Smooth muscle cell (in vitro differentiated cells): ENCODE measurements around the gene PCP4. TPM values are rescaled to one million over a fixed set of nuclear protein-coding genes. Genes with fewer than 3 reads are reported as not detected.

Experiments used
- DNase-seq: peaks from one replicate; lab custom pipeline; 2025; ENCODE audit not compliant: unreplicated experiment; lab: John Stamatoyannopoulos, UW
- H2AFZ ChIP-seq: fragments of 200-600 bp; sonication (generic); 2 replicates; pipeline ENCODE4 v1.6.0; 2016; ENCODE audit warnings: antibody characterized with exemption, low read depth, mild to moderate bottlenecking
- H3F3A ChIP-seq: fragments of 200-600 bp; sonication (generic); 2 replicates; pipeline ENCODE4 v1.6.0; 2017; ENCODE audit warnings: antibody characterized with exemption, low read depth
- H3K27ac ChIP-seq: fragments of 200-600 bp; sonication (generic); 2 replicates; pipeline ENCODE4 v1.5.1; 2016; ENCODE audit warnings: low read depth, mild to moderate bottlenecking
- H3K27me3 ChIP-seq: fragments of 200-600 bp; sonication (generic); 2 replicates; pipeline ENCODE4 v1.6.1; 2016; ENCODE audit warnings: low read depth, mild to moderate bottlenecking
- H3K36me3 ChIP-seq: fragments of 200-600 bp; sonication (generic); 2 replicates; pipeline ENCODE4 v1.5.1; 2016; ENCODE audit warnings: low read depth
- H3K4me1 ChIP-seq: fragments of 200-600 bp; sonication (generic); 2 replicates; pipeline ENCODE4 v1.5.1; 2016; ENCODE audit warnings: low read depth
- H3K4me2 ChIP-seq: fragments of 200-600 bp; sonication (generic); 2 replicates; pipeline ENCODE4 v1.6.0; 2016; ENCODE audit warnings: mild to moderate bottlenecking
- H3K4me3 ChIP-seq: fragments of 200-600 bp; sonication (generic); 2 replicates; pipeline ENCODE4 v1.5.1; 2016; ENCODE audit warnings: mild to moderate bottlenecking
- H3K79me2 ChIP-seq: fragments of 200-600 bp; sonication (generic); 2 replicates; pipeline ENCODE4 v1.6.0; 2016; ENCODE audit warnings: low read depth, mild to moderate bottlenecking
- H3K9ac ChIP-seq: fragments of 200-600 bp; sonication (generic); 2 replicates; pipeline ENCODE4 v1.6.0; 2016; ENCODE audit warnings: low read depth
- H3K9me3 ChIP-seq: fragments of 200-600 bp; sonication (generic); replicated peaks from 2 replicates; pipeline ENCODE4 v1.5.1; 2016; ENCODE audit warnings: low read depth
- H4K20me1 ChIP-seq: fragments of 200-600 bp; sonication (generic); 2 replicates; pipeline ENCODE4 v1.6.0; 2016; ENCODE audit warnings: low read depth
- WGBS: methylation state at CpG from one replicate; pipeline ENCODE4 v1.1.7; 2016; ENCODE audit warnings: low lambda C conversion rate; 5-methylcytosine and 5-hydroxymethylcytosine counted together
- polyA plus RNA-seq: library from polyadenylated mRNA; unstranded; fragments of >200 nt; fragmentation: Nextera tagmentation; extraction: Ambion mirVana; gene quantifications from 2 replicates; pipeline ENCODE4 v1.2.1, GENCODE V29; 2016
- total RNA-seq: library from RNA; depleted of rRNA; stranded (reverse); fragments of >200 nt; gene quantifications from 2 replicates; pipeline ENCODE4 v1.2.3, GENCODE V29; 2014
- TF ChIP-seq, protein P1 (sequence below): fragments of 200-600 bp; sonication (generic); IDR thresholded peaks from 2 replicates; pipeline ENCODE4 v1.5.1; 2017; ENCODE audit warnings: borderline replicate concordance, mild to moderate bottlenecking, antibody characterized with exemption; ENCODE audit not compliant: insufficient read depth, poor library complexity, severe bottlenecking

Gene PCP4
- total and polyA plus RNA-seq, 2 experiments from 2014 or later: not detected

- Histone ChIP-seq H4K20me1 (no peaks in the 10 kb centered on the region), H3K4me3 (no peak overlapping the region), H3K4me2 (no peak overlapping the region), H3K4me1 (no peaks in the 10 kb centered on the region), H3K36me3 (no peaks in the 10 kb centered on the region), H3K27ac (no peak overlapping the region), H3K79me2 (no peaks in the 10 kb centered on the region), H3K27me3 (no peaks in the 10 kb centered on the region), H3K9me3 (no peaks in the 10 kb centered on the region), H3F3A (no peaks in the 10 kb centered on the region), H3K9ac (no peak overlapping the region), H2AFZ (no peak overlapping the region)
- DNase-seq: no peak
- TF ChIP-seq, protein P1, sequence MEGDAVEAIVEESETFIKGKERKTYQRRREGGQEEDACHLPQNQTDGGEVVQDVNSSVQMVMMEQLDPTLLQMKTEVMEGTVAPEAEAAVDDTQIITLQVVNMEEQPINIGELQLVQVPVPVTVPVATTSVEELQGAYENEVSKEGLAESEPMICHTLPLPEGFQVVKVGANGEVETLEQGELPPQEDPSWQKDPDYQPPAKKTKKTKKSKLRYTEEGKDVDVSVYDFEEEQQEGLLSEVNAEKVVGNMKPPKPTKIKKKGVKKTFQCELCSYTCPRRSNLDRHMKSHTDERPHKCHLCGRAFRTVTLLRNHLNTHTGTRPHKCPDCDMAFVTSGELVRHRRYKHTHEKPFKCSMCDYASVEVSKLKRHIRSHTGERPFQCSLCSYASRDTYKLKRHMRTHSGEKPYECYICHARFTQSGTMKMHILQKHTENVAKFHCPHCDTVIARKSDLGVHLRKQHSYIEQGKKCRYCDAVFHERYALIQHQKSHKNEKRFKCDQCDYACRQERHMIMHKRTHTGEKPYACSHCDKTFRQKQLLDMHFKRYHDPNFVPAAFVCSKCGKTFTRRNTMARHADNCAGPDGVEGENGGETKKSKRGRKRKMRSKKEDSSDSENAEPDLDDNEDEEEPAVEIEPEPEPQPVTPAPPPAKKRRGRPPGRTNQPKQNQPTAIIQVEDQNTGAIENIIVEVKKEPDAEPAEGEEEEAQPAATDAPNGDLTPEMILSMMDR: no peak
- 84% methylated on average over 8 of the region's 8 CpGs for WGBS
Measured at GRCh38 chr21:39938086-39938625, 70.9 kb downstream of the PCP4 start.

DNA sequence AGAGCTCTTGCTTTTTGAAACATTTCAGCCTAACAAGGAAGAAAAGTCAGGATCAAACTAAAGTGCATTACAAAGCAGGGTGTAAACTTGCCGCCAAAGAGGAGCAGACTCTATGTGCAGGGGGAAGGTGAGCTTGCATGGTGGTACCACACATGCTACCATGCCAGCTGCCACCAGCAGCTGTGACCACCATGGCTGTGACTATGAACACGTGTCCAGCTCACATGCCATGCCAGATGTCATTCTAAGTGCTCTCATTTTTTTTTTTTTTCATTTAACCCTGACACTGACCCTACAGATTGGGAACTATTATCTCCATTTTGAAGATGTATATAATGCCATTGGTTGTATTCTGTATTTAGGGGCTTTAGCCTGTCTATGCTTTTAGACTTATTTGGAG lies 79.0 kb downstream of the PCP4 start:
- H3F3A ChIP-seq: no peaks in the 10 kb centered on the region
- no peaks in the 10 kb centered on the region for H4K20me1 ChIP-seq
- peaks cover 3% of the 10 kb centered on the region for H3K27me3 ChIP-seq
- WGBS: 84% methylated on average over 2 of the region's 2 CpGs
- TF ChIP-seq, protein P1: no peak
- H3K79me2 ChIP-seq: no peaks in the 10 kb centered on the region
- H2AFZ ChIP-seq: no peak overlapping the region
- no peak overlapping the region for H3K9ac ChIP-seq
- H3K4me1 ChIP-seq: peaks cover under 1% of the 10 kb centered on the region
- H3K27ac ChIP-seq: no peak overlapping the region
- no peaks in the 10 kb centered on the region for H3K36me3 ChIP-seq
- no peak overlapping the region for H3K4me2 ChIP-seq
- H3K4me3 ChIP-seq: no peak overlapping the region
- DNase-seq: no peak
- no peaks in the 10 kb centered on the region for H3K9me3 ChIP-seq

DNA sequence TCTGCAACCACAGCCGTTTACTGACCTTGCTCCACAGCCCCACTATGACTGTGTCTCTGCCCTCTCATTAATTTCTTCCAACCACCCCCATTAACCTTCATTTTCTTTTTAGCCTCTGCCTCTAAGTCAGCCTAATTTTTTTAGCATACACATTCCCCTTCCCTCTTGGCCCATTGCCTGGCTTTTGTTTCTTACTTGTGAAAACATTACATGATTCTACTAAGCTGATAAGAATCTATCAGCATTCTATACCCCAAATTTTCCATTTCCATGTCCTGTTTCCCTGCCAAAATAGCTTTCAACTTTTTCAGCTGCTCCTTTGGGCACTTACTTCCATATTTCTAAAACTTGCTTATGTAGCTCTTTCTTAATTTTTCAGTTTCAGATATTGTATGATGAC lies 79.8 kb downstream of the PCP4 start:
- 90% methylated on average over 1 of the region's 1 CpG for WGBS
- H3K27me3 ChIP-seq: peaks cover 10% of the 10 kb centered on the region
- H3K79me2 ChIP-seq: no peaks in the 10 kb centered on the region
- H3K4me3 ChIP-seq: no peak overlapping the region
- H2AFZ ChIP-seq: no peak overlapping the region
- H3K36me3 ChIP-seq: no peaks in the 10 kb centered on the region
- no peaks in the 10 kb centered on the region for H3F3A ChIP-seq
- TF ChIP-seq, protein P1: no peak
- H3K4me1 ChIP-seq: peaks cover 8% of the 10 kb centered on the region
- no peak overlapping the region for H3K27ac ChIP-seq
- no peak overlapping the region for H3K9ac ChIP-seq
- no peak overlapping the region for H3K4me2 ChIP-seq
- DNase-seq: no peak
- no peaks in the 10 kb centered on the region for H3K9me3 ChIP-seq
- no peaks in the 10 kb centered on the region for H4K20me1 ChIP-seq
